GM21529 (cell line): Measurements from ENCODE around the gene ENPP3.

Experiments used
- ATAC-seq: cut with Tn5 transposase; IDR thresholded peaks from one replicate; pipeline ENCODE4 v1.9.1; 2021; ENCODE audit not compliant: unreplicated experiment

The ENPP3 gene

GRCh38 chr6:131636880-131637792 is at the start of gene ENPP3:
Gene ENPP3 (plus strand): TSS chr6:131637302. CDS start chr6:131637385, 83 bp downstream.
- ATAC-seq = no peak

- ATAC-seq = no peak
Measured at GRCh38 chr6:131587909-131588308, 49.2 kb upstream of the ENPP3 start.

- no peak for ATAC-seq
Measured at GRCh38 chr6:131588643-131589042, 48.5 kb upstream of the ENPP3 start.

- no peak for ATAC-seq
Measured at GRCh38 chr6:131592935-131593334, 44.2 kb upstream of the ENPP3 start.

GRCh38 chr6:131594074-131594473 is 43.0 kb upstream of the ENPP3 start:
- ATAC-seq = no peak

GRCh38 chr6:131597446-131597845 is 39.7 kb upstream of the ENPP3 start:
- no peak for ATAC-seq

GRCh38 chr6:131600716-131601115 is 36.4 kb upstream of the ENPP3 start:
- ATAC-seq = no peak

GRCh38 chr6:131602781-131603312 is 34.3 kb upstream of the ENPP3 start:
- no peak for ATAC-seq

GRCh38 chr6:131613296-131613925 is 23.7 kb upstream of the ENPP3 start:
- ATAC-seq = no peak

GRCh38 chr6:131615275-131615674 is 21.8 kb upstream of the ENPP3 start:
- no peak for ATAC-seq

- ATAC-seq = peak; percentile 97
Measured at GRCh38 chr6:131627724-131628682, 9.1 kb upstream of the ENPP3 start, which contains the start of gene MED23. Gene MED23 (minus strand): TSS chr6:131628242. CDS start chr6:131628049, 193 bp downstream.

- no peak for ATAC-seq
Measured at GRCh38 chr6:131628726-131629125, 8.4 kb upstream of the ENPP3 start.

- ATAC-seq = no peak
Measured at GRCh38 chr6:131629651-131630050, 7.5 kb upstream of the ENPP3 start.

- ATAC-seq = no peak
Measured at GRCh38 chr6:131631625-131632289, 5.3 kb upstream of the ENPP3 start.

GRCh38 chr6:131635384-131636340 is 1.4 kb upstream of the ENPP3 start:
- ATAC-seq = peak; percentile 89

- ATAC-seq = no peak
Measured at GRCh38 chr6:131638013-131638412, 911 bp downstream of the ENPP3 start.

- ATAC-seq = no peak
Measured at GRCh38 chr6:131640100-131640499, 3.0 kb downstream of the ENPP3 start.

GRCh38 chr6:131640576-131640975 is 3.5 kb downstream of the ENPP3 start:
- ATAC-seq = no peak

GRCh38 chr6:131641554-131641953 is 4.5 kb downstream of the ENPP3 start:
- no peak for ATAC-seq
